GM21723 (cell line): ENCODE measurements around the gene KRT84.

ENCODE experiments used
- ATAC-seq: cut with Tn5 transposase; IDR thresholded peaks from one replicate; pipeline ENCODE4 v1.9.1; 2021; ENCODE audit warnings: mild to moderate bottlenecking, moderate library complexity; ENCODE audit not compliant: unreplicated experiment

The KRT84 gene

GRCh38 chr12:52361553-52361952 is 23.9 kb downstream of the KRT84 start:
- ATAC-seq = no peak

- ATAC-seq = no peak
Observed at GRCh38 chr12:52360663-52361271, 24.7 kb downstream of the KRT84 start.

GRCh38 chr12:52360106-52360662 is 25.3 kb downstream of the KRT84 start:
- ATAC-seq = no peak

- ATAC-seq = no peak
Observed at GRCh38 chr12:52359621-52360061, 25.8 kb downstream of the KRT84 start.

GRCh38 chr12:52358575-52359350 is 26.7 kb downstream of the KRT84 start:
- peak; percentile 98 for ATAC-seq

- no peak for ATAC-seq
Observed at GRCh38 chr12:52356762-52357580, 28.5 kb downstream of the KRT84 start.

GRCh38 chr12:52356031-52356761 is 29.3 kb downstream of the KRT84 start:
- no peak for ATAC-seq

- ATAC-seq = no peak
Observed at GRCh38 chr12:52355176-52355575, 30.3 kb downstream of the KRT84 start.

GRCh38 chr12:52354200-52354599 is 31.3 kb downstream of the KRT84 start:
- no peak for ATAC-seq

GRCh38 chr12:52353766-52354165 is 31.7 kb downstream of the KRT84 start:
- ATAC-seq = no peak

- ATAC-seq = no peak
Observed at GRCh38 chr12:52352951-52353350, 32.5 kb downstream of the KRT84 start.

GRCh38 chr12:52351196-52352059 is 34.0 kb downstream of the KRT84 start:
- ATAC-seq = no peak

- ATAC-seq = no peak
Observed at GRCh38 chr12:52350786-52351185, 34.7 kb downstream of the KRT84 start.

- no peak for ATAC-seq
Observed at GRCh38 chr12:52350021-52350620, 35.3 kb downstream of the KRT84 start.

GRCh38 chr12:52349196-52349595 is 36.3 kb downstream of the KRT84 start:
- no peak for ATAC-seq

GRCh38 chr12:52347551-52348510 is 37.6 kb downstream of the KRT84 start:
- ATAC-seq = no peak

GRCh38 chr12:52347016-52347415 is 38.4 kb downstream of the KRT84 start:
- ATAC-seq = no peak

- no peak for ATAC-seq
Observed at GRCh38 chr12:52346593-52346992, 38.9 kb downstream of the KRT84 start.
